ENCODE results near the gene CIZ1.

CIZ1 gene

GRCh38 chr9:128163027-128163515 lies 28.3 kb downstream of the CIZ1 start:
- no peak for DNase-seq

DNA sequence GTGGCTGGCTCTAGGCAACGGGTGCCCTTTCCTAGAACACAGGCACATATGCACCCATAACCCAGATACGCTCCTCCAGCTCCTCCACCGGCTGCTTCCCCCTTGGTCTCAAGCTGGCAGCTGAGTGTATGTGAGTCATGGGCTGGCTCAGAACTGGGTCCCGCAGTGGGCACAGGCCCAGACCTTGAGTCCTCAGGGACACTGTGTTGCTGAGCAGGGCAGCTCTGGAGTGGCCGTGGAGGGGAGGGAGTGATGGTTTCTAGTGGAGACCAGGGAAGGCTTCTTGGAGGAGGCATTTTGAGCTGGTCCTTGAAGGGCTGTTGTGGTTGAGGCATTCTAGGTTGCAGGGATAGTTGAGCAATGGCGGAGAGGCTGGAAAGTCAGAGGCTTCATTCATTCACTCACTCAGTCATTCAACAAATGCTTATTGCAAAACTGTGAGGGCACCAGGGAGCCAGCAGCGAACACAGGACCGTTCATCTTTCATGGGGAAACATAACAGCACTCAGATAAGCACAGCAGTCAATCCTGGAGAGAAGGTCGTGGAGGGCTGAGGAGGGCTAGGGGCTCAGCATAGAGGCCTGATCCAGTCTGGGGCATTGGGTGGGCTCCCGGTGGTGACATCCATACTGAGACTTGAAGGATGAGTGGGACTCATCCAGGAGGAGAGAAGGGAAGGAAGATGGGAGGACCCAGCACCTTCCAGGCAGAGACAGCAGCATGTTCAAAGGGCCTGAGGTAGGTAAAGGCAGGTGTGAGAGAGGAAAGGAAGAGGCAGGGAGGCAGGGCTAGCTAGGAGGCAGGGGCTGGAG lies 29.0 kb downstream of the CIZ1 start:
- DNase-seq = no peak

GRCh38 chr9:128161215-128161902 lies 30.0 kb downstream of the CIZ1 start:
- no peak for DNase-seq

DNA sequence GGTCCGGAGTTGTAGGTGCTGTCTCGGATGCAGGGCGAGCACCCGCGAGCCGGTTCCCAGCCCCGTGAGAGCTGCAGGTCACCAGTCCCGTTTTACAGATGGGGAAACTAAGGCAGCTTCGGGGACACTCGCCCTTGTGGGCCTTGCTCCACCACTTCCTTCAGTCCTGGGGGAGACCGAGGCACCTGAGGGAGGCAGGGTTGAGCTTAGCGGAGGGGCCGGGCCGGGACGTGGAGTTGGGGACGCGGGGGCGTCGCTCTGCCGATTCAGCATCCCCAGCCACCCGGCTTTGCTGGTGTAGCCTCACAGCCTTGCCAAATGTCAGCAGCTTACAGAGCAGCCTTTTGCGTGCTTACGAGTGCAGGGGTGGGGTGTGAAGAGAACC lies 30.8 kb downstream of the CIZ1 start:
- peak; percentile 22 for DNase-seq

DNA sequence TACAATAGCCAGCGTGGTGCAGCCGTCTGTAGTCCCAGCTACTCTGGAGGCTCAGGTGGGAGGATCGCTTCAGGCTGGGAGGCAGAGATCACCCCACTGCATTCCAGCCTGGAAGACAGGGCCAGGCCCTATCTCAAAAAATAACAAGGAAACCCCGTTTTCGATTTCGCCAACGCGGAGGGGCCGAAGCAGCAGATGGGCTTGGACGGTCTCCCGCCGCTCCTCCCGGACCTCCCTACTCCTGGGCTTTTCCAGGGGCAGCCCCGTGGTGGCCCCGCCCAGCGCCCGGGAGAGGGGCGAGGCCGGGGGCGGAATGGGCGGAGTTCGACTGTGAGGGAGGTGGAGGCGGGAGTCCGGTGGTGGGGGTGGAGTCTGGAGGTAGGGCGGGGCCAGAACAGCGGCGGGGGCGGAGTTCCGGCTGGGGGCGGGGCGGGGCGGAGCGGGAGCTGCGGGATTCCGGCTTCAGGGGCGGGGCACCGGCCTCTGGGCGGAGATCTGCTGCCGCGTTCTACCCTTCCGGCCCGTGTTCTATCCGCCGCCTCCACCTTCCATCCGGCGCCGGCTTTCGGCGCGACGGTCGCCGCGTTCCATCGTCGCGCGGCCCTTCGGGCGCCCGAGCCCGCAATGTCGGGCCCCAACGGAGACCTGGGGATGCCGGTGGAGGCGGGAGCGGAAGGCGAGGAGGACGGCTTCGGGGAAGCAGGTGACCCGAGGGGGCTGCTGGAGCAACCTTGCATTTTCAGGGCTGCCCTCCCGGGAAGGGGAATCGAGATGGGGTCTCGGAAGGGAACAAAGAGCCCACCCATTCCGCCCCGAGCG lies 31.4 kb downstream of the CIZ1 start, which contains the start of gene BBLN:
BBLN (plus strand) TSS at position 482 of the 819 bp plus-strand sequence; CDS start at position 625, 143 bp downstream.
- peak; percentile 85 for DNase-seq

DNA sequence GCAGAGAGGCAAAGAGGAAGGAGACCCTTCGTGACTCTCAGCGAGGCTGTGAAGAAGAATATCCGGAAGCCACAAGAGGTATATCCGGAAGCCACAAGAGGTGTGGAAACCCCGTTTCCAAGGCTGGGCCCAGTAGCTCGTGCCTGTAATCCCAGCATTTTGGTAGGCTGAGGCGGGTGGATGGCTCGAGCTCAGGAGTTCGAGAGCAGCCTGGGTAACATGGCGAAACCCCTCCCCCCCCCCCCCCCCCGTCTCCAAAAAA lies 31.9 kb downstream of the CIZ1 start:
- DNase-seq = peak; percentile 29

DNA sequence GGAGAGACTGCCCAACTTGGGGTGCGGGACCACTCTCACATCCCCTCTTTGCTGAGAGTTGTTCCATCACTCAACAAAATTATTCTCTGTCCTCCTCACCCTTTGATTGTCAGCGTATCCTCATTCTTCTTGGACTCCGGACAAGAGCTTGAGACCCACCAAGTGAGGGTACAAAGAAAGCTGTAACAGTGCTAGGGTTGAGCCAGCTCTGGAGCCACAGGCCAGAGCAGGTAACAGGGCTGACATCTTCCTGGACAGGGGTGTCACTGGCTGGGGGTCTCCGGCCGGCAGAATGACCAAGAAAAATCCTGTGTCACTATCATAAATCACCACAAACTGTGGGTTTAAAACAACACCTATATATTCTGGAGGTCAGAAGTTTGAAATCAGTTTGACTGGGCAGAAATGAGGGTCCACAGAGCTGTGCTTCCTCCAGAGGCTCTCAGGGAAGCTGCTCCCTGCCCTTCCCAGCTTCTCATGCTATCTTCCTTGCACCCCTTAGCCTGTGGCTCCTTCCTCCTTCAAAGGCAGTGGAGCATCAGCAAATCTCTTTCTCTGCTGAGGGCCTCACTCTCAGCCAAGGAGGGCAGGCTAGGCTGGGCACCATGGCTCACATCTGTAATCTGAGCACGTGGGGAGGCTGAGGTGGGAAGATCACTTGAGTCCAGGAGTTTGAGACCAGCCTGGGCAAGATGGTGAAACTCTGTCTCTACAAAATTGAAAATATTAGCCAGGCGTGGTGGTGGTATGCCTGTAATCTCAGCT lies 35.5 kb downstream of the CIZ1 start:
- no peak for DNase-seq

- no peak for DNase-seq
These were observed 37.3 kb downstream of the CIZ1 start for GRCh38 chr9:128153947-128154695.

GRCh38 chr9:128153060-128153946 lies 38.1 kb downstream of the CIZ1 start:
- DNase-seq = no peak

DNA sequence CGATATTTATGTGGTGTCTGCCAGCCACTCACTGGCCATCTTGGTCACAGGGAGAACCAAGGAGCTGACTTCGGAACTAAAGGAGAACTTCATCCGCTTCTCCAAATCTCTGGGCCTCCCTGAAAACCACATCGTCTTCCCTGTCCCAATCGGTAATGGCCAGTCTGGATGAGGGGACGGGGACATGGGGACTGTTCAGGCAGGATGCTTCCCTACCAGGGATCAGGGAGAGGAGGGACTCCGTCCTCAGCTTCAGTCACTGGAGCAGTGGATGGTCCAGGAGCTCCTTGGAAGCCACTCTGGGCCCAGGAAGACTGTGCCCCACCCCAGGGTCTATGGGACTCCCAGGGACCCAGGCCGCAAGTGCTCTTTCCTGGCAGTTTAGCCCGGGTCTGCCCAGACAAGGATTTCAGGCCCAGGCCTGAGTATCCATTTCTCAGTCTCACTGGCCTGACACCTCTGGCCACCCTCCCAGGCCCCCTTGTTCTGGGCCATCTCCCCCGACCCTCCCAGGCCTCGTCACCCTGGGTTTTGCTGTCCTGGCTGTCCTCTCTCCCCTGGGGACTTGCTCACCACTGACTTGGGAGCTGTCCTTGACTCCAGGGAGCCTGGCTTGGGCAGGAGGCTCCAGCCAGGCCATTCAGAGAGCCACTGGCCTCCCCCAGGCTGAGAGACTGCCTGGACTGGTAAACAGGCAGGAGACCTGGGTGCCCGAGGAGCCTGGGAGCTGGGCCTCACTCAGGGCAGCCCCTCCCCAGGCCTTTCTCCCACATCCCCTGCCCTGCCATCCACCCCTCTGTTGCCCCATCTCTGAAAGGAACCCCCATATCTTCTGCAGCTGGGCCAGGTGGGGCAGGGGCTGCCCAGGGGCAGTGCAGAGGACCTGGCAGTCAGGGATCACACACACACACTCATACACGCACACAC lies 39.0 kb downstream of the CIZ1 start:
- DNase-seq = no peak

DNA sequence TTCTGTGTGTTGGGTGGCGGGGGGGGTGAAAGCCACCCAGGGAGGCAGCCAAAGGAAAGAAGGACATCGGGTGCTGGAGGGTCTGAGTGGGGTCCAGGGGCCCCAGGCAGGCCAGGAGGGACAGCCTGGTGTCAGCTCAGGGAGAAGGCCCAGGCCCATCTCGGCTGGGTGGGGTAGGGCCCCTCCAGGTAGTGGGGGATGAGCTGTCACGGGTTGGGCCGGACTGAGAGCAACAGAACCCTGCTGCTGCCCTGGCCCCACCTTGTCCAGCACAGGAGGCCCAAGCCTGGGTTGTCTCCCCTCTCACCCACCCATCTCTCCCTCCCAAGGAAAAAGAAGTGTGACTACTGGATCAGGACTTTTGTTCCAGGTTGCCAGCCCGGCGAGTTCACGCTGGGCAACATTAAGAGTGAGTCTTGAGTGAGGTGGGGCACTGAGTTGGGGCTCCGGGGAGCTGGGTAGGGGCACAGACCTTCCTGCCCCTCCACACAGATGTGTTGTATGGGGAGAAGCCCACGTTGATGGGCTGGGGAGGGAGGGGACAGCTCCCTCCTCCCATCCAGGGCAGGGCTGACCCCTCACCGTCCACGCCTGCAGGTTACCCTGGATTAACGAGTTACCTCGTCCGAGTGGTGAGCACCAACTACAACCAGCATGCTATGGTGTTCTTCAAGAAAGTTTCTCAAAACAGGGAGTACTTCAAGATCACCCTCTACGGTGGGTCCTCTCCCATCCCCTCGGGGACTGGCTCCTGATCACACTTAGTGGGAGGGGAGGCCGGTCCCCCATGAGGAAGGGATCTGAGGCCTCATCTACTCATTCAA lies 39.9 kb downstream of the CIZ1 start:
- DNase-seq = no peak

DNA sequence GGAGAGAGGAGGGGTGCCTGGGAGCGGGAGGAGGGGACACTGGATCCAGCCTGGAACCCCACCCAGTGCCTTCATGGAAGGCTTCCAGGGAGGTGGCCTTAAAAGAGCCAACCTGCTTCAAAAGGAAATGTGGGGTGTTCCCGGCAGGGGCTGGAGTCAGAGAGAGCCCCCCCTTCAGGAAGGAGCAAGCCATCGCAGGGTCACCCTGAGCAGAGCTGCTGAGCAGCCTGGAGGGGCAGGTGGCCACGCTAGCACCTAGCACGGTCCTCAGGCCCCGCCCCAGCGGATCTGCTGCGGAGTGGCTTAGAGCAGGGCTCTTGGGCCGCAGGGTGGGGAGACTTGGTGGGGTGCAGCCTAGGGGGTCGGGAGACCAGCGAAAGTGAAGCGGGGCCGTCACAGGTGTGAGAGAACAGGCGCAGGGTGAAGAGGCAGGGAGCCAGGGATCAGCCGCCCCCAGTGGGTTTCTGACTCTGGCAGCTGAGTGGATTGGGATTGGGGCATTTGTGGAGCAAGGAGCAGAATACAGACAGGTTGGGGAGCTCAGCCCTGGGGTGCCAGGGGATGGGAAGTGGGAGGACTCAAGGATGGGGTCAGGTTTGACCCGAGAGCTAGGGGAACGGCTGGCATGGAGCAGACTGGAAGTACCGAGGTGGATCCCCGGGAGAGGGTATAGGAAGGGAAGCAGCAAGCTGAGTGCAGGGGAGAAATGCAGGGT lies 40.6 kb downstream of the CIZ1 start:
- DNase-seq = no peak

- no peak for DNase-seq
These were observed 41.3 kb downstream of the CIZ1 start for GRCh38 chr9:128149951-128150593.

DNA sequence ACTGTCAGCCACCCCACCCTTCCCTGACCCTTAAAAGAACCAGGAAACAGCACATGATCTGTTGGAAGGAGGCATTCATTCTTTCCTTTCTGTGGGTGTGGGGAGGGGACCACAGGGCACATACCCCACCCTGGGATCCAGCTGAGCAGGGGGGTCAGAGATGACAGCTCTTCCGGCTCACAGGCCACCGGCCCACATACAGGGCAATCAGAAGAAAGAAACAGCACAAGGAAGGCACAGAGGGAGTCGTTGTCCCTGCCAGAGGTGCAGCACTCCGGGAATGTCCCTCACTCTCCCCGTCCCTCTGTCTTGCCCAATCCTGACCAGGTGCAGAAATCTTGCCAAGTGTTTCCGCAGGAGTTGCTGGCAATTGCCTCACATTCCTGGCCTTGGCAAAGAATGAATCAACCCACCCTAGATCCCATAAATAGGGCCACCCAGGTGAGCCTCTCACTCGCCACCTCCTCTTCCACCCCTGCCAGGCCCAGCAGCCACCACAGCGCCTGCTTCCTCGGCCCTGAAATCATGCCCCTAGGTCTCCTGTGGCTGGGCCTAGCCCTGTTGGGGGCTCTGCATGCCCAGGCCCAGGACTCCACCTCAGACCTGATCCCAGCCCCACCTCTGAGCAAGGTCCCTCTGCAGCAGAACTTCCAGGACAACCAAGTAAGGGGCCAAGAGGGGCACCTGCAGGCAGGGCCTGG lies 42.2 kb downstream of the CIZ1 start, which contains the start of gene LCN2:
LCN2 (plus strand) TSS at position 453 of the 701 bp plus-strand sequence; CDS start at position 526, 73 bp downstream.
- DNase-seq = no peak

DNA sequence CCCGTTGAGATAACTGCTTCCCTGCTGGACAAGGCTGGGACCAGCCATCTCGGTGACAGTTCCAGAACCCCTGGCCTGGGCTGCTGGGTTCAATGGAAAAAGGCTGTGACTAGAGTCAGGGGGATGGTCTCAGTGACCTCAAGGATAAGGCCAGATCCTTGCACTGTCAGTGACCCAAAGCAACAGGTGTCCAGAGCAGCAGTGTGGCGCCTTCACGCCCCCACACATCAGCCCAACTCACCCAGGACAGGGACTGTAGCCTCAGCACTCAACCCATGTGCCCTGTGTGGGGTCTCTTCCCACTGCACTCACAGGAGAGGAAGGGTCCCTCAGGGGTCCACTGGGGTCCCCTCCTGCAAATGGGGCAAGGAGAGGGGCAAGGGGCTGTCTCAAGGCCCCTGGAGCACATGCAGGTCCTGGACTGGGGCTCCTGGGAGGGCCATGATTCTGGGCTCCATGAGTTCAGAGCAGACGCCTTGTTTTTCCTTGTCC lies 42.8 kb downstream of the CIZ1 start:
- DNase-seq = no peak

GRCh38 chr9:128146591-128147120 lies 44.7 kb downstream of the CIZ1 start:
- no peak for DNase-seq

Measured in effector CD8-positive, alpha-beta T cell (primary cell).